Trophoblast cell (in vitro differentiated cells and primary cell): ENCODE data around the gene RHCE.
"Not testable (repeated sequence)": the region's sequence is repeated elsewhere in the genome, so short reads cannot be mapped to it uniquely, and the experiment has no call there.

Experiments used
- DNase-seq, 2 donors: peaks; one replicate each; pipeline ENCODE4 v3.0.0-alpha.2; 2016
- H2AFZ ChIP-seq: 2 replicates; pipeline ENCODE4 v1.6.1; 2013; ENCODE audit warnings: low read length, moderate library complexity, mild to moderate bottlenecking; ENCODE audit not compliant: insufficient read depth, poor library complexity
- H2AK5ac ChIP-seq: 2 replicates; pipeline ENCODE4 v1.6.1; 2013; ENCODE audit warnings: mild to moderate bottlenecking, low read length
- H2BK120ac ChIP-seq: 2 replicates; pipeline ENCODE4 v1.6.1; 2013; ENCODE audit warnings: low read length, mild to moderate bottlenecking, moderate library complexity; ENCODE audit not compliant: insufficient read depth, poor library complexity
- H2BK12ac ChIP-seq: 2 replicates; pipeline ENCODE4 v1.6.1; 2013; ENCODE audit warnings: mild to moderate bottlenecking, low read length, moderate library complexity
- H2BK5ac ChIP-seq: 2 replicates; pipeline ENCODE4 v1.6.1; 2013; ENCODE audit warnings: low read length, low read depth, moderate library complexity, mild to moderate bottlenecking; ENCODE audit not compliant: poor library complexity
- H3K14ac ChIP-seq: 2 replicates; pipeline ENCODE4 v1.6.1; 2013; ENCODE audit warnings: mild to moderate bottlenecking, low read length
- H3K18ac ChIP-seq: 2 replicates; pipeline ENCODE4 v1.6.1; 2013; ENCODE audit warnings: mild to moderate bottlenecking, low read length
- H3K23ac ChIP-seq: 2 replicates; pipeline ENCODE4 v1.6.1; 2013; ENCODE audit warnings: low read length
- H3K27ac ChIP-seq: 2 replicates; pipeline ENCODE4 v1.5.1; 2013; ENCODE audit warnings: low read depth, mild to moderate bottlenecking, inconsistent platforms, low read length, moderate library complexity
- H3K27me3 ChIP-seq: 2 replicates; pipeline ENCODE4 v1.6.1; 2013; ENCODE audit warnings: inconsistent platforms, mild to moderate bottlenecking, low read length, moderate library complexity; ENCODE audit not compliant: insufficient read depth
- H3K36me3 ChIP-seq, 2 experiments: 1 replicate in 1 of 2; 2 replicates in 1 of 2; pipeline ENCODE4 v1.6.1; 2013; ENCODE audit warnings: low read length in 2 of 2, mild to moderate bottlenecking in 2 of 2, moderate library complexity in 1 of 2; ENCODE audit not compliant: insufficient read depth in 2 of 2, control insufficient read depth in 1 of 2
- H3K4ac ChIP-seq: 2 replicates; pipeline ENCODE4 v1.6.1; 2013; ENCODE audit warnings: low read depth, mild to moderate bottlenecking, low read length, moderate library complexity
- H3K4me1 ChIP-seq, 2 experiments: 1 replicate in 1 of 2; 2 replicates in 1 of 2; pipeline ENCODE4 v1.6.1; 2013; ENCODE audit warnings: low read length in 2 of 2, mild to moderate bottlenecking in 2 of 2, moderate library complexity in 1 of 2; ENCODE audit not compliant: insufficient read depth in 2 of 2, control insufficient read depth in 1 of 2
- H3K4me2 ChIP-seq: 2 replicates; pipeline ENCODE4 v1.6.1; 2013; ENCODE audit warnings: inconsistent platforms, mild to moderate bottlenecking, low read length, moderate library complexity
- H3K4me3 ChIP-seq: 2 replicates; pipeline ENCODE4 v1.5.1; 2013; ENCODE audit warnings: mild to moderate bottlenecking, low read depth, low read length, inconsistent platforms
- H3K79me1 ChIP-seq: one replicate; pipeline ENCODE4 v1.6.1; 2013; ENCODE audit warnings: low read length
- H3K79me2 ChIP-seq: 2 replicates; pipeline ENCODE4 v1.6.1; 2013; ENCODE audit warnings: low read length, mild to moderate bottlenecking; ENCODE audit not compliant: control insufficient read depth, insufficient read depth, poor library complexity
- H3K9ac ChIP-seq: 2 replicates; pipeline ENCODE4 v1.6.1; 2013; ENCODE audit warnings: mild to moderate bottlenecking, low read length
- H3K9me3 ChIP-seq: 2 replicates; pipeline ENCODE4 v1.6.1; 2013; ENCODE audit warnings: low read depth, mild to moderate bottlenecking, control low read depth, inconsistent platforms, low read length; ENCODE audit not compliant: insufficient read depth
- H4K12ac ChIP-seq: 2 replicates; pipeline ENCODE4 v1.6.1; 2013; ENCODE audit warnings: low read depth, mild to moderate bottlenecking, low read length, moderate library complexity
- H4K8ac ChIP-seq: 2 replicates; pipeline ENCODE4 v1.6.1; 2013; ENCODE audit warnings: low read depth, mild to moderate bottlenecking, low read length, moderate library complexity
- H4K91ac ChIP-seq: one replicate; pipeline ENCODE4 v1.6.1; 2013; ENCODE audit warnings: low read depth, mild to moderate bottlenecking, low read length, moderate library complexity
- WGBS: extraction: QIAGEN DNeasy Blood & Tissue Kit; methylation state at CpG from one replicate; pipeline ENCODE4 v1.1.7; 2013; ENCODE audit warnings: missing lambda C conversion rate; ENCODE audit not compliant: insufficient read length, insufficient coverage; ENCODE audit errors: extremely low coverage; 5-methylcytosine and 5-hydroxymethylcytosine counted together

Gene RHCE

GRCh38 chr1:25425098-25426085 is 4.8 kb upstream of the RHCE start:
- Histone ChIP-seq H2BK12ac (no peak overlapping the region), H3K9me3 (no peaks in the 10 kb centered on the region), H3K27me3 (no peaks in the 10 kb centered on the region), H3K14ac (no peak overlapping the region), H3K36me3 (no peaks in the 10 kb centered on the region), H4K12ac (no peak overlapping the region), H3K4me2 (no peak overlapping the region), H3K4me1 (no peaks in the 10 kb centered on the region), H2AK5ac (no peak overlapping the region), H3K23ac (no peak overlapping the region), H2AFZ (no peak overlapping the region), H4K8ac (no peak overlapping the region), H3K9ac (no peak overlapping the region), H3K4me3 (no peak overlapping the region), H3K27ac (no peak overlapping the region), H2BK5ac (no peak overlapping the region), H3K18ac (no peak overlapping the region), H3K79me2 (peaks cover 3% of the 10 kb centered on the region), H3K4ac (no peak overlapping the region), H3K79me1 (peaks cover 4% of the 10 kb centered on the region), H4K91ac (no peak overlapping the region), H2BK120ac (no peak overlapping the region)
- peak; percentile 88 to 89 for DNase-seq
- no CpG with 5 or more reads among the region's 16 CpGs for WGBS

GRCh38 chr1:25423206-25423605 is 2.6 kb upstream of the RHCE start:
- H2BK12ac ChIP-seq, H3K18ac ChIP-seq, H2AK5ac ChIP-seq, H2BK5ac ChIP-seq, H4K8ac ChIP-seq, H3K79me2 ChIP-seq, H2BK120ac ChIP-seq, H3K23ac ChIP-seq, H3K36me3 ChIP-seq, DNase-seq, H3K4ac ChIP-seq, H3K4me3 ChIP-seq, H4K12ac ChIP-seq, H3K14ac ChIP-seq, H3K27ac ChIP-seq, H3K9me3 ChIP-seq, H3K4me1 ChIP-seq, H2AFZ ChIP-seq, H3K79me1 ChIP-seq, H3K27me3 ChIP-seq, H3K4me2 ChIP-seq, H4K91ac ChIP-seq, H3K9ac ChIP-seq: not testable (repeated sequence)
- no CpG with 5 or more reads among the region's 6 CpGs for WGBS

- not testable (repeated sequence) for H3K4me2 ChIP-seq, H3K9ac ChIP-seq, H3K23ac ChIP-seq, DNase-seq, H2BK12ac ChIP-seq, H3K79me2 ChIP-seq, H3K4me1 ChIP-seq, H3K36me3 ChIP-seq, H3K18ac ChIP-seq, H2BK5ac ChIP-seq, H2BK120ac ChIP-seq, H3K9me3 ChIP-seq, H2AFZ ChIP-seq, H4K12ac ChIP-seq, H3K14ac ChIP-seq, H3K79me1 ChIP-seq, H4K8ac ChIP-seq, H3K4ac ChIP-seq, H3K4me3 ChIP-seq, H4K91ac ChIP-seq, H3K27ac ChIP-seq, H2AK5ac ChIP-seq, H3K27me3 ChIP-seq
- no CpG with 5 or more reads among the region's 1 CpG for WGBS
Measured at GRCh38 chr1:25419339-25419738, 1.3 kb downstream of the RHCE start.

- not testable (repeated sequence) for H4K12ac ChIP-seq, H3K36me3 ChIP-seq, H4K91ac ChIP-seq, H3K4me1 ChIP-seq, H3K4me3 ChIP-seq, DNase-seq, H2BK12ac ChIP-seq, H4K8ac ChIP-seq, H2AK5ac ChIP-seq, H2BK5ac ChIP-seq, H2AFZ ChIP-seq, H2BK120ac ChIP-seq, H3K9ac ChIP-seq, H3K14ac ChIP-seq, H3K27me3 ChIP-seq, H3K23ac ChIP-seq, H3K27ac ChIP-seq, H3K18ac ChIP-seq, H3K9me3 ChIP-seq, H3K4ac ChIP-seq, H3K79me1 ChIP-seq, H3K79me2 ChIP-seq, H3K4me2 ChIP-seq
- no CpG with 5 or more reads among the region's 4 CpGs for WGBS
Measured at GRCh38 chr1:25417280-25417679, 3.3 kb downstream of the RHCE start.
